T-helper 1 cell treated with Interleukin-12 subunit alpha and Interleukin-12 subunit beta and Interleukin-4 antibody, amounts not matched to agents 30 μg/mL and 1 μg/mL, for 36 hours (primary cell): Measurements from ENCODE around the gene S1PR4.
"Not testable (repeated sequence)": the region's sequence is repeated elsewhere in the genome, so short reads cannot be mapped to it uniquely, and the experiment has no call there.

Source experiments
- H3K27ac Mint-ChIP-seq: one replicate; pipeline ENCODE4 v1.8.0; 2021; ENCODE audit warnings: mild to moderate bottlenecking, mixed read lengths
- H3K27me3 Mint-ChIP-seq: one replicate; pipeline ENCODE4 v1.8.0; 2021; ENCODE audit warnings: low read depth, mixed read lengths
- H3K36me3 Mint-ChIP-seq: one replicate; pipeline ENCODE4 v1.8.0; 2021; ENCODE audit warnings: low read depth, mixed read lengths
- H3K4me1 Mint-ChIP-seq: one replicate; pipeline ENCODE4 v1.8.0; 2021; ENCODE audit warnings: low read depth, mixed read lengths
- H3K4me3 Mint-ChIP-seq: one replicate; pipeline ENCODE4 v1.8.0; 2021; ENCODE audit warnings: mild to moderate bottlenecking, moderate library complexity, mixed read lengths
- H3K9me3 Mint-ChIP-seq: one replicate; pipeline ENCODE4 v1.8.0; 2021; ENCODE audit warnings: mixed read lengths

S1PR4 gene

GRCh38 chr19:3161453-3161852 is 17.1 kb upstream of the S1PR4 start:
- H3K4me1 Mint-ChIP-seq: peaks cover 49% of the 10 kb centered on the region
- H3K27me3 Mint-ChIP-seq: no peaks in the 10 kb centered on the region
- H3K4me3 Mint-ChIP-seq: no peak overlapping the region
- H3K27ac Mint-ChIP-seq: peak overlapping the region; percentile 55
- peaks cover 14% of the 10 kb centered on the region for H3K9me3 Mint-ChIP-seq
- peaks cover 77% of the 10 kb centered on the region for H3K36me3 Mint-ChIP-seq

DNA sequence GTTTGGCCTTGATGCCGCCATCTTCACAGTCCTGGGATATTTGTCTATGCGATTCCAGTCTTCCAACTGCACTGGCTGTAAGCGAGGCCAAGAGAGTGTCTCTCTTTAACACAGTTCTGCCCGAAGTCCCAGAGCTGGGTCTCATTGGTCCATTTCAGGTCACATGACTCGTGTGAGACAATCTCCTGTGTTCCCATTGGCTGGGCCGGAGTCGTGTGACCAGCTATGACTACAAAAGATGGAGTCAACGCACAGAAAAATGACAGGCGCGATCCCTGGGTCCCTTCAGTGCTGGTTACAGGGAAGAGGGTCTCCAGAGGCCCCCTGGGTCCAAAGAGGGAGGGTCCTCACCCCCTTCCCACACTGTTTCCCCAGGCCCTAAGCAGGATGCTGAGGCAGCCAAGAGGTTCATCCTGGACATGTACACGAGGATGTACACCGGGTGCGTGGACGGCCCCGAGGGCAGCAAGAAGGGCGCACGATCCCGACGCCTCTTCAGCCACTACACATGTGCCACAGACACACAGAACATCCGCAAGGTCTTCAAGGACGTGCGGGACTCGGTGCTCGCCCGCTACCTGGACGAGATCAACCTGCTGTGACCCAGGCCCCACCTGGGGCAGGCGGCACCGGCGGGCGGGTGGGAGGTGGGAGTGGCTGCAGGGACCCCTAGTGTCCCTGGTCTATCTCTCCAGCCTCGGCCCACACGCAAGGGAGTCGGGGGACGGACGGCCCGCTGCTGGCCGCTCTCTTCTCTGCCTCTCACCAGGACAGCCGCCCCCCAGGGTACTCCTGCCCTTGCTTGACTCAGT is 15.9 kb upstream of the S1PR4 start:
- peaks cover 74% of the 10 kb centered on the region for H3K36me3 Mint-ChIP-seq
- peaks cover 13% of the 10 kb centered on the region for H3K9me3 Mint-ChIP-seq

DNA sequence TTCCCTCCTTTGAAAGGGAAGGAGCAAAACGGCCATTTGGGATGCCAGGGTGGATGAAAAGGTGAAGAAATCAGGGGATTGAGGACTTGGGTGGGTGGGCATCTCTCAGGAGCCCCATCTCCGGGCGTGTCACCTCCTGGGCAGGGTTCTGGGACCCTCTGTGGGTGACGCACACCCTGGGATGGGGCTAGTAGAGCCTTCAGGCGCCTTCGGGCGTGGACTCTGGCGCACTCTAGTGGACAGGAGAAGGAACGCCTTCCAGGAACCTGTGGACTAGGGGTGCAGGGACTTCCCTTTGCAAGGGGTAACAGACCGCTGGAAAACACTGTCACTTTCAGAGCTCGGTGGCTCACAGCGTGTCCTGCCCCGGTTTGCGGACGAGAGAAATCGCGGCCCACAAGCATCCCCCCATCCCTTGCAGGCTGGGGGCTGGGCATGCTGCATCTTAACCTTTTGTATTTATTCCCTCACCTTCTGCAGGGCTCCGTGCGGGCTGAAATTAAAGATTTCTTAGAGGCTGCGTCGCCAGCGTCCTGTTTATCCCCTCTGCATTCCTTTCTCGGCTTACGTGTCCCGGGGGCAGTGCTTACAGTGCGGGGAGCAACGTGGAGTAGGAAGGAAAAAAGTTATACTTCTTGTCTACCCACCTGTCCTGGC is 15.2 kb upstream of the S1PR4 start:
- H3K9me3 Mint-ChIP-seq: peaks cover 11% of the 10 kb centered on the region
- H3K4me1 Mint-ChIP-seq: peaks cover 44% of the 10 kb centered on the region
- peak overlapping the region; percentile 68 for H3K27ac Mint-ChIP-seq
- H3K4me3 Mint-ChIP-seq: peak overlapping the region; percentile 26
- no peaks in the 10 kb centered on the region for H3K27me3 Mint-ChIP-seq
- peaks cover 69% of the 10 kb centered on the region for H3K36me3 Mint-ChIP-seq

More for the DNA sequence above, 15.9 kb upstream of the S1PR4 start:
- Mint-ChIP-seq H3K27me3 (no peaks in the 10 kb centered on the region), H3K27ac (peak overlapping the region; percentile 68), H3K4me1 (peaks cover 45% of the 10 kb centered on the region), H3K4me3 (no peak overlapping the region)

- Mint-ChIP-seq H3K4me3 (no peak overlapping the region), H3K9me3 (peaks cover 11% of the 10 kb centered on the region), H3K36me3 (peaks cover 63% of the 10 kb centered on the region), H3K27ac (no peak overlapping the region), H3K4me1 (peaks cover 40% of the 10 kb centered on the region), H3K27me3 (no peaks in the 10 kb centered on the region)
Observed at GRCh38 chr19:3163943-3164342, 14.6 kb upstream of the S1PR4 start.

DNA sequence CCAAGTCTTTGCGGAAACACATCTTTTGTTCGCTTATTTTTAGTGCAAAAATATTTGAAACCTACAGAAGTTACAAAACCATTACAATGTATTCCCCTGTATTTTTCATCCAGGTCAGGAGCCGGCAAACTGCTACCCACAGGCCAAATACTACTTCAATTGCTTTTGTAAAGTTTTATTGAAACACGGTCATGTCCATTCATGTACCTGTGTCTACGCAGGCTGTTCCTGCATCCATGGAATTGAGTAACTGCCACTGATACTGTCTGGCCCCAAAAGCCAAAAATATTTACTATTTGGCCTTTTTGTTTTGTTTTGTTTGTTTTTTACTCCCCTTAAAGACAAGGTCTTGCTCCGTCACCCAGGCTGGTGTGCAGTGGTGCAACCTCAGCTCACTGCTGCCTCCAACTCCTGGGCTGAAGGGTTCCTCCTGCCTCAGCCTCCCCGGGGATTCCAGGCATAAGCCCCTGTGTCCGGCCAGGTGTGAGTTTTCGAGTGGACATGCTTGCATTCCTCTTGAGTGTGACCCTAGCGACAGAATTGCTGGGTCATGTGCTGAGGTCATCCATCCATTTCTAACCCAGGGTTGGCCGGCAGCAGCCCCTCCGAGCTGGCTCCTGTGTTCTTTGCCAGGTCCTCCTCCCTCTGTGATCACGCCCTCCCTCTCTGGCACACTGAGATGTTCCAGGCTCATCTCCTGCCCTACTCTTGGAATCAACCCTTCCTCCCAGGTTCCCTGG is 10.9 kb upstream of the S1PR4 start:
- H3K36me3 Mint-ChIP-seq: peaks cover 41% of the 10 kb centered on the region

DNA sequence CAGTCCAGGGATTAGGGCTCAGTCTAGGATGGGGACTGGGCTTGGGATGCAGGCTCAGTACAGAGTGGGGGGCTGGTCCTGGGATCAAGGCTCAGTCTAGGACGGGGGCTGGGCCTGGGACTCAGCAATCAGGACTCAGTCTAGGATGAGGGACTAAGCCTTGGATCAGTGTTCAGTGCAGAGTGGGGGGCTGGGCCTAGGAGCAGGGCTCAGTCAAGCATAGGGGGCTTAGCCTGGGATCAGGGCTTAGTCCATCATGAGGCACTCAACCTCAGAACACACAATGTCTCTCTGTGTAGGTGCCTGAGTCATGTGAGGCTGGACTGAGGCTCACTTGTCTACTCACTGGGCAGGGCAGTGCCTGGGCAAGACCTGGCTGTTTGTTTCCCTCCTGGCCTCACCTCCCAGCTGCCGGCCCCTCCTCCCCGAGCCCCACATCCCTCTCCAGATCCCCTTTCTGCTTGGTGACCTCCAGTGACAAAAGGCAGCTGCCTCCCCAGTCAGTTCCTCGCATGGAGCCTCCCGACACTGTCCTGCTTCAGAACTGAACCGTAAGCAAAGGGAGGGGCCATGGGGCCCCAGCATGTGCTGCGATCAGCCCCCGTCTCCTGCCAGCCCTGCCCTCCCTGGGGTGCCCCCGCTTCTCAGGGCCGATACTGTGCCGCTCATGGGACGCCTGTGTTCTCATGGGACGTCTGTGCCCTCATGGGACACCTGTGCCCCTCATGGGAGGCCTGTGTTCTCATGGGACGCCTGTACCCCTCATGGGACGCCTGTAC is 6.5 kb upstream of the S1PR4 start:
- Mint-ChIP-seq H3K4me3 (no peak overlapping the region), H3K36me3 (peaks cover 23% of the 10 kb centered on the region), H3K4me1 (peaks cover 22% of the 10 kb centered on the region), H3K9me3 (no peaks in the 10 kb centered on the region), H3K27ac (peak overlapping the region; percentile 36), H3K27me3 (no peaks in the 10 kb centered on the region)

More for the DNA sequence above, 10.9 kb upstream of the S1PR4 start:
- H3K4me3 Mint-ChIP-seq: no peak overlapping the region
- H3K4me1 Mint-ChIP-seq: peaks cover 27% of the 10 kb centered on the region
- no peak overlapping the region for H3K27ac Mint-ChIP-seq
- H3K27me3 Mint-ChIP-seq: no peaks in the 10 kb centered on the region
- H3K9me3 Mint-ChIP-seq: peaks cover 6% of the 10 kb centered on the region

DNA sequence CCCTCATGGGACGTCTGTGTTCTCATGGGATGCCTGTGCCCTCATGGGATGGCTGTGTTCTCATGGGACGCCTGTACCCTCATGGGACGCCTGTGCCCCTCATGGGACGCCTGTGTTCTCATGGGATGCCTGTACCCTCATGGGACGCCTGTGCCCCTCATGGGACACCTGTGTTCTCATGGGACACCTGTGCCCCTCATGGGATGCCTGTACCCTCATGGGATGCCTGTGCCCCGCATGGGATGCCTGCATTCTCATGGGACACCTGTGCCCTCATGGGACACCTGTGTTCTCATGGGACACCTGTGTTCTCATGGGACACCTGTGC is 5.9 kb upstream of the S1PR4 start:
- H3K4me3 Mint-ChIP-seq, H3K27me3 Mint-ChIP-seq, H3K9me3 Mint-ChIP-seq, H3K27ac Mint-ChIP-seq: not testable (repeated sequence)
- Mint-ChIP-seq H3K36me3 (peaks cover 23% of the 10 kb centered on the region), H3K4me1 (peaks cover 25% of the 10 kb centered on the region)

DNA sequence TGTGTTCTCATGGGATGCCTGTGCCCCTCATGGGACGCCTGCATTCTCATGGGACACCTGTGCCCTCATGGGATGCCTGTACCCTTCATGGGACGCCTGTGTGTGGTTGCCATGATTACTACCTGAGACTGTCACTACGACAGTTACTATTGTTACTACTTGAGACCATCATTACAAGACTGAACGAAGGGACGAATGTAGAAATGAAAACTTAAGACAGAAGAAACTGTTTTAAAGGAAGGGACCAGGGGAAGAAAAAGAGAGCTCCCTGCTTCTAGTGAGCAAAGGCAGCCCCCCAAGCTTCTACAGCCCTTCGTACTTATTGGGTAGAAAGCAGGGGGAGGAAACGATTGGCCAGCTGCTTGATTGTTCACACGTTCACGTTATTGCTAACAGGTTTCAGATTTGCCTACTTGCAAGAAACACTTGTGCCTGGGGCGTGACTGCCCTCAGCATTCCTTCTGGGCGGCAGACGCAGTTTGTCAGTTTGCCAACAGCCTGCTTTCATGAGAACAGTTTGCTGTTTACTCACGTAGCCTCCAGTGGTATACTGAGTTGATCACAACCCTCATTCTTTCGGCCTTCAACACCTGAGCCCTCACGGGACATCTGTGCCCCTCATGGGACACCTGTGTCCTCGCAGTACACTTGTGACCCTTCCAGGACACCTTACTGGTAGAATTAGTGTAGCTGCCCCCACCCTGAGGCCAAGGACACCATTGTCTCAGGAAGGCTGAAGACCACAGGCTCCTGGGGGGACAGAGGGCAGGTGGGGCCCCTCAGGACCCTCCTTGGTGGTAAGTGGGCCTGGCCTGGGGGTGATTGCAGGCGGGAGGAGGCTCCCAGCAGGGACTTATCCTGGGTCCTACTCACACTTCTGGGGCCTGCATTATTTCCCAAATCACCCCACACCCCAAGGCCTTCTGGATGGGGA is 2.5 kb upstream of the S1PR4 start:
- peaks cover 19% of the 10 kb centered on the region for H3K4me1 Mint-ChIP-seq
- H3K9me3 Mint-ChIP-seq: no peaks in the 10 kb centered on the region
- H3K27me3 Mint-ChIP-seq: no peaks in the 10 kb centered on the region
- H3K4me3 Mint-ChIP-seq: peak overlapping the region; percentile 82
- peaks cover 35% of the 10 kb centered on the region for H3K36me3 Mint-ChIP-seq
- peak overlapping the region; percentile 99 for H3K27ac Mint-ChIP-seq

DNA sequence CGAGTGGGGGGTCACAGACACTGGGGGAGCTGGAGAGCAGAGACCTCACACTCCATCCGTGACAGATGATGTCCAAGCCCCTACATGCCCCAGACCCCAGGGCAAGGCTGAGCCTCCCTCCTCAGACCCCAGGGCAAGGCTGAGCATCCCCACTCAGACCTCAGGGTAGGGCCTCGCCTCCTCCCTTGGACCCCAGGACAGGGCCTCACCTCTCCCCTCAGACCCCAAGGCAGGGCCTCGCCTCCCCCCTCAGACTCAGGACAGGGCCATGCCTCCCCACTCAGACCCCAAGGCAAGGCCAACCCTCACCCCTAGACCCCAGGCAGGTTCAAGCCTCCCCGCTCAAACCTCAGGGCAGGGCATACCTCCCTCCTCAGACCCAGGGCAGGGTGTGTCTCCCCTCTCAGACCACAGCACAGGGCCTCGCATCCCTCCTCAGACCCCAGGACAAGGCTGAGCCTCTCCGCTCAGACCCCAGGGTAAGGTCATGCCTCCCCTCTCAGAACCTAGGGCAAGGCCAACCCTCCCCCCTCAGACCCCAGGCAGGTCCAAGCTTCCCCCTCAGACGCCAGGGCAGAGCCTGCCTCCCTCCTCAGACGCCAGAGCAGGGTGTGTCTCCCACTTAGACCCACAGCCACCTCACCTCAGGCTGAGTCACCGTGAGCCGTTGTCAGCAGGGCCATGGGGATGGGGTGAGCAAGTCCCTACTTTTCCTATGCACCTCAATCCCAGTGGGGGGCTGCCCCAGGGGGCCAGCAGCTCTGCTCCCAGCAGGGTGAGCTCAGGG is 1.7 kb upstream of the S1PR4 start:
- peak overlapping the region; percentile 82 for H3K4me3 Mint-ChIP-seq
- no peaks in the 10 kb centered on the region for H3K9me3 Mint-ChIP-seq
- peaks cover 16% of the 10 kb centered on the region for H3K4me1 Mint-ChIP-seq
- H3K27me3 Mint-ChIP-seq: no peaks in the 10 kb centered on the region
- peak overlapping the region; percentile 99 for H3K27ac Mint-ChIP-seq
- H3K36me3 Mint-ChIP-seq: peaks cover 34% of the 10 kb centered on the region

DNA sequence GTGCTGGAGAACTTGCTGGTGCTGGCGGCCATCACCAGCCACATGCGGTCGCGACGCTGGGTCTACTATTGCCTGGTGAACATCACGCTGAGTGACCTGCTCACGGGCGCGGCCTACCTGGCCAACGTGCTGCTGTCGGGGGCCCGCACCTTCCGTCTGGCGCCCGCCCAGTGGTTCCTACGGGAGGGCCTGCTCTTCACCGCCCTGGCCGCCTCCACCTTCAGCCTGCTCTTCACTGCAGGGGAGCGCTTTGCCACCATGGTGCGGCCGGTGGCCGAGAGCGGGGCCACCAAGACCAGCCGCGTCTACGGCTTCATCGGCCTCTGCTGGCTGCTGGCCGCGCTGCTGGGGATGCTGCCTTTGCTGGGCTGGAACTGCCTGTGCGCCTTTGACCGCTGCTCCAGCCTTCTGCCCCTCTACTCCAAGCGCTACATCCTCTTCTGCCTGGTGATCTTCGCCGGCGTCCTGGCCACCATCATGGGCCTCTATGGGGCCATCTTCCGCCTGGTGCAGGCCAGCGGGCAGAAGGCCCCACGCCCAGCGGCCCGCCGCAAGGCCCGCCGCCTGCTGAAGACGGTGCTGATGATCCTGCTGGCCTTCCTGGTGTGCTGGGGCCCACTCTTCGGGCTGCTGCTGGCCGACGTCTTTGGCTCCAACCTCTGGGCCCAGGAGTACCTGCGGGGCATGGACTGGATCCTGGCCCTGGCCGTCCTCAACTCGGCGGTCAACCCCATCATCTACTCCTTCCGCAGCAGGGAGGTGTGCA is 587 bp downstream of the S1PR4 start:
- Mint-ChIP-seq H3K4me1 (peaks cover 20% of the 10 kb centered on the region), H3K4me3 (peak overlapping the region; percentile 98), H3K9me3 (no peaks in the 10 kb centered on the region), H3K27ac (peak overlapping the region; percentile 91), H3K36me3 (peaks cover 42% of the 10 kb centered on the region), H3K27me3 (no peaks in the 10 kb centered on the region)

DNA sequence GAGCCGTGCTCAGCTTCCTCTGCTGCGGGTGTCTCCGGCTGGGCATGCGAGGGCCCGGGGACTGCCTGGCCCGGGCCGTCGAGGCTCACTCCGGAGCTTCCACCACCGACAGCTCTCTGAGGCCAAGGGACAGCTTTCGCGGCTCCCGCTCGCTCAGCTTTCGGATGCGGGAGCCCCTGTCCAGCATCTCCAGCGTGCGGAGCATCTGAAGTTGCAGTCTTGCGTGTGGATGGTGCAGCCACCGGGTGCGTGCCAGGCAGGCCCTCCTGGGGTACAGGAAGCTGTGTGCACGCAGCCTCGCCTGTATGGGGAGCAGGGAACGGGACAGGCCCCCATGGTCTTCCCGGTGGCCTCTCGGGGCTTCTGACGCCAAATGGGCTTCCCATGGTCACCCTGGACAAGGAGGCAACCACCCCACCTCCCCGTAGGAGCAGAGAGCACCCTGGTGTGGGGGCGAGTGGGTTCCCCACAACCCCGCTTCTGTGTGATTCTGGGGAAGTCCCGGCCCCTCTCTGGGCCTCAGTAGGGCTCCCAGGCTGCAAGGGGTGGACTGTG is 1.2 kb downstream of the S1PR4 start:
- H3K27me3 Mint-ChIP-seq: no peaks in the 10 kb centered on the region
- H3K36me3 Mint-ChIP-seq: peaks cover 46% of the 10 kb centered on the region
- peaks cover 26% of the 10 kb centered on the region for H3K4me1 Mint-ChIP-seq
- H3K4me3 Mint-ChIP-seq: peak overlapping the region; percentile 98
- H3K27ac Mint-ChIP-seq: peak overlapping the region; percentile 91
- H3K9me3 Mint-ChIP-seq: no peaks in the 10 kb centered on the region
